Fibroblast of lung (primary cell): ENCODE measurements around the gene PCLO. TPM values are rescaled to one million over a fixed set of nuclear protein-coding genes. Genes with fewer than 3 reads are reported as not detected.

Experiments
- DNase-seq, 2 donors: peaks; one replicate each; pipeline versions ENCODE4 v3.0.0 to v3.0.0-alpha.2; 2010; ENCODE audit warnings: low read depth in 2 of 2
- H2AFZ ChIP-seq: 2 replicates; pipeline ENCODE4 v1.5.1; 2012; ENCODE audit warnings: low read length, control low read depth, inconsistent platforms
- H3K27ac ChIP-seq: 2 replicates; pipeline ENCODE4 v1.5.1; 2011; ENCODE audit warnings: low read length, control low read depth; ENCODE audit not compliant: insufficient read depth
- H3K27me3 ChIP-seq: 2 replicates; pipeline ENCODE4 v1.5.1; 2011; ENCODE audit warnings: mild to moderate bottlenecking, low read length; ENCODE audit not compliant: control insufficient read depth, insufficient read depth
- H3K36me3 ChIP-seq: 2 replicates; pipeline ENCODE4 v1.5.1; 2011; ENCODE audit warnings: low read length; ENCODE audit not compliant: control insufficient read depth, insufficient read depth
- H3K4me1 ChIP-seq: 2 replicates; pipeline ENCODE4 v1.5.1; 2011; ENCODE audit warnings: low read length; ENCODE audit not compliant: control insufficient read depth, insufficient read depth; ENCODE audit errors: extremely low read depth
- H3K4me2 ChIP-seq: 2 replicates; pipeline ENCODE4 v1.5.1; 2011; ENCODE audit warnings: low read length, control low read depth; ENCODE audit not compliant: insufficient read depth; ENCODE audit errors: extremely low read depth
- H3K4me3 ChIP-seq, 4 experiments: fragments of 200-600 bp in 1 of 4; sonication (generic) in 1 of 4; replicated peaks in 1 of 4; 2 replicates each; pipeline ENCODE4 v1.5.1; 2011 to 2016; ENCODE audit warnings: low read length in 4 of 4, low read depth in 3 of 4, mild to moderate bottlenecking in 3 of 4, control low read depth in 2 of 4, inconsistent platforms in 1 of 4, mixed read lengths in 1 of 4; ENCODE audit not compliant: insufficient read depth in 1 of 4; ENCODE audit errors: control extremely low read depth in 1 of 4
- H3K79me2 ChIP-seq: 2 replicates; pipeline ENCODE4 v1.5.1; 2012; ENCODE audit warnings: mild to moderate bottlenecking, low read length, inconsistent platforms; ENCODE audit not compliant: control insufficient read depth, insufficient read depth
- H3K9ac ChIP-seq: 2 replicates; pipeline ENCODE4 v1.5.1; 2011; ENCODE audit warnings: mild to moderate bottlenecking, low read length, control low read depth; ENCODE audit not compliant: insufficient read depth
- H3K9me3 ChIP-seq: 2 replicates; pipeline ENCODE4 v1.5.1; 2012; ENCODE audit warnings: low read depth, low read length; ENCODE audit not compliant: control insufficient read depth, insufficient read depth
- H4K20me1 ChIP-seq: 2 replicates; pipeline ENCODE4 v1.5.1; 2011; ENCODE audit warnings: low read length; ENCODE audit not compliant: control insufficient read depth, insufficient read depth; ENCODE audit errors: extremely low read depth
- CTCF ChIP-seq, 2 donors: IDR thresholded peaks in 1 of 2; conservative IDR thresholded peaks in 1 of 2; 1 replicate in 1 of 2; 2 replicates in 1 of 2; pipeline ENCODE4 v1.5.1; 2011 to 2012; ENCODE audit warnings: low read length in 2 of 2, control low read depth in 1 of 2, inconsistent platforms in 1 of 2, low read depth in 1 of 2, mild to moderate bottlenecking in 1 of 2
- EZH2 ChIP-seq: IDR thresholded peaks from 2 replicates; pipeline ENCODE4 v1.5.1; 2012; ENCODE audit warnings: low read length, control low read depth, mild to moderate bottlenecking; ENCODE audit errors: missing control alignments
- polyA plus RNA-seq, 2 donors: library from polyadenylated mRNA; depleted of rRNA in 1 of 2; stranded (reverse) in 1 of 2; unstranded in 1 of 2; fragments of >200 nt; gene quantifications; 2 replicates each; pipeline ENCODE4 v1.2.1, GENCODE V29; 2011 to 2012; ENCODE audit warnings: missing spikeins in 1 of 2
- total RNA-seq: library from RNA; depleted of rRNA; stranded (reverse); fragments of >200 nt; gene quantifications from 2 replicates; pipeline ENCODE4 v1.2.1, GENCODE V29; 2014

PCLO gene
- total and polyA plus RNA-seq, 2 donors (not counting 1 experiment from before 2014, with no cell fraction given) = 0.03 to 0.17 TPM

DNA sequence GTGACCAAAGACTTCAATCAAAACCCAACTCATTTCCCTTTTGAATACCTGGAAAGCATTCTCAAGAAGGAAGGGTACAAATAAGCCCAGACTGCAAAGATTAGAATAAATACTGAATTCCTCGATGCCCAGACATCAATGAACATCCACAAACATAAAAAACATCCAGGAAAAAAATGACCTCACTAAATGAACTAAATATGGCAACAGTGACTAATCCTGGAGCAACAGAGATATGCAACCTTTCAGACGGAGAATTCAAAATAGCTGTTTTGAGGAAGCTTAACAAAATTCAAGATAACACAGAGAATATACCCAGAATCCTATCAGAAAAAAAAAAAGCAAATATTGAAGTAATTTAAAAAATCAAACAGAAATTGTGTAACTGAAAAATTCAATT is 43.2 kb downstream of the PCLO start:
- TF ChIP-seq EZH2 (no peak), CTCF (conservative IDR thresholded peaks at IDR 0.05 in 1 of 2, IDR thresholded peaks at IDR 0.05 in 1 of 2; ENCODE audit: low read depth in 1 of 2, low read length in 2 of 2) (no peak)
- Histone ChIP-seq H3K79me2 (no peaks in the 10 kb centered on the region), H3K9ac (no peak overlapping the region), H3K4me1 (no peaks in the 10 kb centered on the region), H3K4me2 (no peak overlapping the region), H3K4me3 (no peak overlapping the region), H3K36me3 (no peaks in the 10 kb centered on the region), H2AFZ (no peak overlapping the region), H3K27ac (no peak overlapping the region), H4K20me1 (no peaks in the 10 kb centered on the region), H3K27me3 (no peaks in the 10 kb centered on the region), H3K9me3 (no peaks in the 10 kb centered on the region)
- peak in 1 of 2 donors; percentile 54 for DNase-seq

DNA sequence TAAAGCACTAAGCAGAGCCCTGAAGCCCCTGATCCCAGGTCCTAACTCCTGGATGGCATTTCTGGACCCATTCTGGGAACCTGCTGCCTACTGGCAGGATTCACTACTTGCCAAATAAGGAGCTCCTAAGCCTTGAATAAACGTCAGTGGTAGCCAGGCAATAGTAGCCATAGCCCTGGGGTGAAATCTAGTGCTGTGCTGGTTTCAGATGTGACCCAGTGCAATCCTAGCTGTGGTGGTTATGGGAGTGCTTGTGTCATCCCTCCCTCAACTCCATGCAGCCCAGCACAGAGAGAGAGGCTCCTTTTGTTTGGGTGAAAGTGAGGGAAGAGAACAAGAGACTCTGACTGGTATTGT is 43.7 kb downstream of the PCLO start:
- no peaks in the 10 kb centered on the region for H3K4me1 ChIP-seq
- no peak for DNase-seq
- no peak overlapping the region for H3K4me2 ChIP-seq
- no peaks in the 10 kb centered on the region for H3K79me2 ChIP-seq
- no peak overlapping the region for H2AFZ ChIP-seq
- H4K20me1 ChIP-seq = no peaks in the 10 kb centered on the region
- H3K27me3 ChIP-seq = no peaks in the 10 kb centered on the region
- TF ChIP-seq CTCF (conservative IDR thresholded peaks at IDR 0.05 in 1 of 2, IDR thresholded peaks at IDR 0.05 in 1 of 2; ENCODE audit: low read depth in 1 of 2, low read length in 2 of 2) = no peak
- TF ChIP-seq EZH2 = no peak
- no peak overlapping the region for H3K4me3 ChIP-seq
- no peak overlapping the region for H3K9ac ChIP-seq
- H3K36me3 ChIP-seq = no peaks in the 10 kb centered on the region
- H3K27ac ChIP-seq = no peak overlapping the region
- no peaks in the 10 kb centered on the region for H3K9me3 ChIP-seq

GRCh38 chr7:83118347-83119025 is 44.2 kb downstream of the PCLO start:
- no peak overlapping the region for H3K9ac ChIP-seq
- H3K79me2 ChIP-seq = no peaks in the 10 kb centered on the region
- H3K27me3 ChIP-seq = no peaks in the 10 kb centered on the region
- H3K9me3 ChIP-seq = no peaks in the 10 kb centered on the region
- H4K20me1 ChIP-seq = no peaks in the 10 kb centered on the region
- H3K27ac ChIP-seq = no peak overlapping the region
- TF ChIP-seq CTCF (conservative IDR thresholded peaks at IDR 0.05 in 1 of 2, IDR thresholded peaks at IDR 0.05 in 1 of 2; ENCODE audit: low read depth in 1 of 2, low read length in 2 of 2) (no peak), EZH2 (no peak)
- no peaks in the 10 kb centered on the region for H3K36me3 ChIP-seq
- DNase-seq = no peak
- no peak overlapping the region for H2AFZ ChIP-seq
- no peak overlapping the region for H3K4me2 ChIP-seq
- no peak overlapping the region for H3K4me3 ChIP-seq
- H3K4me1 ChIP-seq = no peaks in the 10 kb centered on the region
